Stomach (tissue), 9 donors: ENCODE results near the gene MASP1. TPM values are rescaled to one million over a fixed set of nuclear protein-coding genes. Genes with fewer than 3 reads are reported as not detected.

Experiments
- DNase-seq, 2 donors: peaks; one replicate each; pipeline versions ENCODE4 v3.0.0 to v3.0.0-alpha.2; 2013 to 2019
- H3K27ac ChIP-seq, 5 donors: fragments of 200-600 bp in 4 of 5; sonication (generic) in 4 of 5; one replicate each; pipeline ENCODE4 v1.5.1; 2013 to 2019; ENCODE audit warnings: mild to moderate bottlenecking in 1 of 5, moderate library complexity in 1 of 5
- H3K27me3 ChIP-seq, 3 donors: fragments of 200-600 bp; sonication (generic); one replicate each; pipeline ENCODE4 v1.5.1; 2017 to 2019; ENCODE audit warnings: mixed run types in 1 of 3
- H3K36me3 ChIP-seq, 4 donors: fragments of 200-600 bp; sonication (generic); 1 replicate in 3 of 4; 2 replicates in 1 of 4; pipeline ENCODE4 v1.5.1; 2016 to 2019
- H3K4me1 ChIP-seq, 4 donors: fragments of 200-600 bp; sonication (generic); one replicate each; pipeline ENCODE4 v1.5.1; 2016 to 2019
- H3K4me3 ChIP-seq, 4 donors: fragments of 200-600 bp; sonication (generic) in 3 of 4; one replicate each; pipeline ENCODE4 v1.5.1; 2016 to 2019; ENCODE audit warnings: mild to moderate bottlenecking in 1 of 4
- H3K9me3 ChIP-seq, 4 donors: fragments of 200-600 bp; sonication (generic); one replicate each; pipeline ENCODE4 v1.5.1; 2016 to 2019
- EP300 ChIP-seq: sonication (generic); formaldehyde crosslinking; IDR thresholded peaks from one replicate; pipeline ENCODE4 v1.6.1; 2017; ENCODE audit warnings: antibody characterized with exemption
- POLR2A ChIP-seq, 4 donors: fragments of 450-650 bp; IDR thresholded peaks; one replicate each; pipeline ENCODE4 v1.6.1; 2016; ENCODE audit warnings: antibody characterized with exemption in 4 of 4, control low read depth in 2 of 4, mild to moderate bottlenecking in 1 of 4, moderate library complexity in 1 of 4
- POLR2AphosphoS5 ChIP-seq, 3 donors: sonication (generic); formaldehyde crosslinking; IDR thresholded peaks; one replicate each; pipeline ENCODE4 v1.6.1; 2016; ENCODE audit warnings: antibody characterized with exemption in 3 of 3
- WGBS, 5 donors: extraction: QIAGEN DNeasy Blood & Tissue Kit in 3 of 5; methylation state at CpG; one replicate each; pipeline versions ENCODE4 v1.1.5 to v1.1.7; 2013 to 2018; 5-methylcytosine and 5-hydroxymethylcytosine counted together
- intact Hi-C: fragments of 100-400 bp; cut with DNase I; formaldehyde crosslinking; loops from one replicate; pipeline ENCODE4 v1.15.1; 2023; ENCODE audit warnings: low total_unique reads
- polyA plus RNA-seq, 3 donors: library from polyadenylated mRNA; stranded (reverse); fragments of 200-250 nt; gene quantifications; one replicate each; pipeline ENCODE4 v1.2.3, GENCODE V29; 2013
- total RNA-seq, 5 donors: library from RNA; depleted of rRNA; stranded (reverse); fragments of >200 nt; gene quantifications; one replicate each; pipeline versions ENCODE4 v1.1.0 to v1.2.3, GENCODE V29; 2014 to 2016
- TF ChIP-seq, protein P1 (sequence below), 7 experiments: fragments of 450-650 bp in 4 of 7; fragments of 200-600 bp in 3 of 7; sonication (generic) in 3 of 7; IDR thresholded peaks; one replicate each; pipeline ENCODE4 v1.5.1; 2016 to 2019; ENCODE audit warnings: antibody characterized with exemption in 7 of 7, control low read depth in 2 of 7, mild to moderate bottlenecking in 1 of 7
- donor health status: healthy with polysubstance abuse.
- donor health status: Bipolar disorder and iron deficiency.
- donor health status: healthy.

Gene MASP1
- total and polyA plus RNA-seq, 8 donors = 0.15 to 2.9 (median 0.70) TPM; not detected in 2

DNA sequence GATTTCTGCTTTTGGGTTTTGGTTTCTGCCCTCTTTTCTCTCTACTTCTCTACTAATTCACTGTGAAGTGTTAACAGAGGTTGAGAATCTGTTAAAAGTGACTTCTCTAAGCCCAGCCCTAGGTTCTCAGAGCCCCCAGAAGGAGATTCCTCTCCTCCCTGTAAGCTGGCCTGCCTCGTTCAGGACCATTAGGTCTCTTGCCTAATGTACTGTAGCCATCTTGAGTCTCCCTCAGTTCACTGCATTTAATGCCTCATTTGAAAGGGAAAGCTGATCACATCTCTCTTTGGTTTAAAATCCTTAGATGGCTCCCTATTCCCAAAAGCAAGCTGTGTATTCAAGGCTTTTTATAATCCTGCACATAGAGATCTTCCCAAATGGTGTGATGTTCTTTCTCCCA, 77.9 kb downstream of the MASP1 start:
- 75 to 100% (median 89%) methylated on average over 1 of the region's 1 CpG for WGBS, 5 donors
- Histone ChIP-seq H3K4me1 (peaks cover 12 to 32% (median 18%) of the 10 kb centered on the region in 4 donors), H3K9me3 (no peaks in the 10 kb centered on the region), H3K27me3 (no peaks in the 10 kb centered on the region), H3K27ac (no peak overlapping the region), H3K4me3 (no peak overlapping the region), H3K36me3 (no peaks in the 10 kb centered on the region)
- intact Hi-C loops = no loop called here
- no peak for TF ChIP-seq POLR2AphosphoS5 (IDR thresholded peaks at IDR 0.05)
- TF ChIP-seq, protein P1, sequence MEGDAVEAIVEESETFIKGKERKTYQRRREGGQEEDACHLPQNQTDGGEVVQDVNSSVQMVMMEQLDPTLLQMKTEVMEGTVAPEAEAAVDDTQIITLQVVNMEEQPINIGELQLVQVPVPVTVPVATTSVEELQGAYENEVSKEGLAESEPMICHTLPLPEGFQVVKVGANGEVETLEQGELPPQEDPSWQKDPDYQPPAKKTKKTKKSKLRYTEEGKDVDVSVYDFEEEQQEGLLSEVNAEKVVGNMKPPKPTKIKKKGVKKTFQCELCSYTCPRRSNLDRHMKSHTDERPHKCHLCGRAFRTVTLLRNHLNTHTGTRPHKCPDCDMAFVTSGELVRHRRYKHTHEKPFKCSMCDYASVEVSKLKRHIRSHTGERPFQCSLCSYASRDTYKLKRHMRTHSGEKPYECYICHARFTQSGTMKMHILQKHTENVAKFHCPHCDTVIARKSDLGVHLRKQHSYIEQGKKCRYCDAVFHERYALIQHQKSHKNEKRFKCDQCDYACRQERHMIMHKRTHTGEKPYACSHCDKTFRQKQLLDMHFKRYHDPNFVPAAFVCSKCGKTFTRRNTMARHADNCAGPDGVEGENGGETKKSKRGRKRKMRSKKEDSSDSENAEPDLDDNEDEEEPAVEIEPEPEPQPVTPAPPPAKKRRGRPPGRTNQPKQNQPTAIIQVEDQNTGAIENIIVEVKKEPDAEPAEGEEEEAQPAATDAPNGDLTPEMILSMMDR (IDR thresholded peaks at IDR 0.05) = no peak
- TF ChIP-seq POLR2A (IDR thresholded peaks at IDR 0.05) = no peak
- TF ChIP-seq EP300 = no peak
- DNase-seq = no peak

DNA sequence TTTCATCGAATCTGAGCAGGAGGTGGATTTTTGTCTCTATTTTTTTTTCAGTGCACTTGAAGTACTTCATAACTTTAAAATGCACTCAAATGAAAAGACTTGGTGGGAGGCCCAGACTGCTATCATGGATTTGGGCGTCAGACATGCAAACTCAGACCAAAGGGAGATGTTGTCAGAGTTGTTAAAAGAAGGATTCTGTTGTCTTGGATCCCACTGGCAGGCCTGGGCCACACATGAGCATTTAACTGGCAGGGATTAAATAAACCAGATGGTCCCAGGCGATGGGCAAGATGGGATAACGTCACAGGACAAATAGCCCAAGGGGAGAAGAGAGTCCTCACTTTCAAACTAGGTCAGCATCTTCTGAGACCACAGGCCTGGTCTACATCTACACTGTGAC, 78.8 kb downstream of the MASP1 start:
- TF ChIP-seq, protein P1 (IDR thresholded peaks at IDR 0.05) = no peak
- TF ChIP-seq POLR2AphosphoS5 (IDR thresholded peaks at IDR 0.05) (no peak), POLR2A (IDR thresholded peaks at IDR 0.05) (no peak), EP300 (no peak)
- intact Hi-C loops = no loop called here
- Histone ChIP-seq H3K27ac (no peak overlapping the region), H3K4me3 (no peak overlapping the region), H3K9me3 (no peaks in the 10 kb centered on the region), H3K27me3 (no peaks in the 10 kb centered on the region), H3K36me3 (no peaks in the 10 kb centered on the region), H3K4me1 (peaks cover 12 to 41% (median 18%) of the 10 kb centered on the region in 4 donors)
- WGBS, 5 donors = 66 to 81% (median 77%) methylated on average over 4 of the region's 4 CpGs
- DNase-seq = peak in 1 of 2 donors; percentile 18

DNA sequence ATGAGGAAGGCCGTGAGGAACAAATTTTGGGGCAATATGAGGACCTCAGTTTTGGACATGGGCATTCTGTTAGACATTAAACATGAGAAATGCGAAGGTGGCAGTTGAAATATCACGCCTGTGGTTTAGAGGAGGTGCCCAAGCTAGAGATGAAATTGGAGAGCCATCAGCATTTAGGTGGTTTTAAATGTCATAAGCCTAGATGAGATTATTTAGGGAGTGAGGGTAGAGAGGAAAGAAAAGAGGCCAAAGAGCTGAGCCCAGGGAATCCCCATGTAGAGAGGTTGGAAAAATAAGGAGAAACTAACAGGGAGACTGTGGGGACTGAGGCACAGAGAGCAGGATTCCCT, 79.4 kb downstream of the MASP1 start:
- H3K27ac ChIP-seq = no peak overlapping the region
- no peaks in the 10 kb centered on the region for H3K36me3 ChIP-seq

DNA sequence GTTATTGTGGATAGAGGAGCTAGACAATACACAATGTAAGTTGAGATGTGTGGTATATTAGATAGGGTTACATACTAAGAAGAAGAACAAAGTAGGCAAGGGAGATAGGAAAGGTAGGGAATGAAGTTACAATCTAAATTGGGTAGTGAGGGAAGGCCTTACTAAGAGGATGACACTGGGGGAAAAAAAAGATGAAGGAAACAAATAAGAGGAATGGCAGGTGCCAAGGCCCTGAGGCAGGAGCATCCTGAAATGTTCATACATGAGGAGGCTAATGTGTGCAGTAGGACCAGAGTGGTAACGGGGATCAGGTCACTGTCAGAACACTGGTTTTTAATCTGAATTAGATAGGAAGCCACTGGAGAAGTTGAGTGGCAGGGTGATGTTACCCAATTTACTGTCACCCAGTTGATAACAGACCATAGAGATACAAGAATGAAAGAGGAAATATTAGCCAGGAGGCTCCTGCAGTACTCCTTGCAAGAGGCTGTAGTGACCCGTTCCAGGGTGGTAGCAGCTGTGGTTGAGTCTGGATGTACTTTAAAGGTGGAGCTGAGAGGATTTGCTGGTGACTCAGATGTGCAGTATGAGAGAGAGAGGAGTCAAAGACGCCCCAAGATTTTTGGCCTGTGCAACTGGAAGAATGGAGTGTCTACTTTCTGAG, 79.9 kb downstream of the MASP1 start:
- Histone ChIP-seq H3K27me3 (no peaks in the 10 kb centered on the region), H3K4me1 (peaks cover 12 to 48% (median 18%) of the 10 kb centered on the region in 4 donors), H3K36me3 (no peaks in the 10 kb centered on the region), H3K27ac (no peak overlapping the region), H3K9me3 (no peaks in the 10 kb centered on the region), H3K4me3 (no peak overlapping the region)
- intact Hi-C loops = no loop called here
- DNase-seq = no peak
- TF ChIP-seq EP300 (no peak), POLR2AphosphoS5 (IDR thresholded peaks at IDR 0.05) (no peak), POLR2A (IDR thresholded peaks at IDR 0.05) (no peak)
- TF ChIP-seq, protein P1 (IDR thresholded peaks at IDR 0.05) = no peak
- 63 to 82% (median 78%) methylated on average over 3 of the region's 3 CpGs for WGBS, 5 donors

More for the DNA sequence above, 79.4 kb downstream of the MASP1 start:
- Histone ChIP-seq H3K9me3 (no peaks in the 10 kb centered on the region), H3K4me1 (peaks cover 12 to 47% (median 18%) of the 10 kb centered on the region in 4 donors), H3K27me3 (no peaks in the 10 kb centered on the region), H3K4me3 (no peak overlapping the region)
- intact Hi-C loops = no loop called here
- TF ChIP-seq EP300 = no peak
- no peak for TF ChIP-seq POLR2A (IDR thresholded peaks at IDR 0.05)
- TF ChIP-seq, protein P1 (IDR thresholded peaks at IDR 0.05) = no peak
- TF ChIP-seq POLR2AphosphoS5 (IDR thresholded peaks at IDR 0.05) = no peak
- WGBS, 5 donors = 89 to 95% (median 93%) methylated on average over 3 of the region's 3 CpGs
- no peak for DNase-seq
